GM19035 (cell line): ENCODE results near the gene RYR3.
"Not testable (repeated sequence)": the region's sequence is repeated elsewhere in the genome, so short reads cannot be mapped to it uniquely, and the experiment has no call there.

Experiments used
- ATAC-seq: cut with Tn5 transposase; IDR thresholded peaks from one replicate; pipeline ENCODE4 v1.9.1; 2021; ENCODE audit not compliant: unreplicated experiment

Gene RYR3

DNA sequence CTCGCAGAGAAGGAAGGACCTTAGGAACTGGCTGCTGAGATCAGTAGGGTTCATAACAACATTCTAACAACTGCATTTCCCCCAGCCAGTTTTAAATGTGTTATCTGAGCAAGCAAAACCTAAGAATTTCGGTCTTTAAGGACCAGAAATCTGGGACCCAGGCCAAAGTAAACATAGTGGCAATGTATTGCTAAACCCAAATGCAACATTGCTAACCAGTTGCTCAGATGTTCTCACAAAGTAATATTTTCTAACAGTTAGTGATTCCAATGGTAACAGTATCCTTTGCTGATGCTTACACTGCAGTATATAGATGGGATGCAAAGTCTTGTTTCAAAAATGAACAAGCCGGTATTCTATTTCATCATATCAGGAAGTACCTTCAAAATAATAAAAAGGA lies 254.3 kb downstream of the RYR3 start:
- no peak for ATAC-seq

DNA sequence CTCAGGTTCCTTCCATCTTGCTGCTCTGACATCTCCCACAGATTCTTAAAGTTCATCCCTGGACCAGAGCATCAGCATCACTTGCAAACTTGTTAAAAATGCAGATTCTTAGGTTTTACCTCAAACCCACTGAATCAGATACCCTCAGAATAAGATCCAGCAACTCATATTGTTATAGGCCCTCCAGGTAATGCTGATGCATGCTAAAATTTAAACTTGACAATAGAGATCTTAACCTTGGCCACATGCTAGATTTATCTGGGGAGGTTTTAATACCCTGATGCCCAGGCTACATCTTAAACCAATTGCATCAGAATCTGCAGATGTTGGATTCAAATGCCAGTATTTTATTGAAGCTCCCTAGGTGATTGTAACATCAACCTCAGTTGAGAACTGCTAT lies 256.9 kb downstream of the RYR3 start:
- ATAC-seq, result no peak

DNA sequence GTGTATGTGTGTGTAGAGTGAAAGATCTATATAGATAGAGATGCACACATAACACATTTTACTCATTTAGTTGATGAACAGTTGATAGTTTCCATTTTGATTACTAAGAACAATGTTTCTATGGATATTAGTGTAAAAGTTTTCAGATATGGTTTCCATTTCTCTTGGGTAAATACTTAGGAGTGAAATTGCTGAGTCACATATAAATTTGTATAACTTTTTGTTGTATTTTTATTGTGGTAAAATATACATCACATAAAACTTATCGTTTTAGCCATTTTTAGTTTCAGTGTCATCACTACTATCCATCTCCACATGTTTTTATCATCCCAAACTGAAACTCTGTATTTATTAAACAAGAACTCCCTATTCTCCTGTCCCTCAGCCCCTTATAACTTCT lies 258.3 kb downstream of the RYR3 start:
- ATAC-seq, result no peak

DNA sequence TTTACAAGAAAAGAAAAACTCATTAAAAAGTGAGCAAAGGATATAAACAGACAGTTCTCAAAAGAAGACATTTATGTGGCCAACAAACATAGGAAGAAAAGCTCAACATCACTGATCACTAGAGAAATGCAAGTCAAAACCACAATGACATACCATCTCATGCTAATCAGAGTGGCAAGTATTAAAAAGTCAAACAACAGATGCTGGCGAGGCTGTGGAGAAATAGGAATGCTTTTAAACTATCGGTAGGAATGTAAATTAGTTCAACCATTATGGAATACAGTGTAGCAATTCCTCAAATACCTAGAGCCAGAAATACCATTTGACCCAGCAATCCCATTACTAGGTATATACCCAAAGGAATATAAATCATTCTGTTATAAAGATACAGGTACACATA lies 267.1 kb downstream of the RYR3 start:
- not testable (repeated sequence) for ATAC-seq

DNA sequence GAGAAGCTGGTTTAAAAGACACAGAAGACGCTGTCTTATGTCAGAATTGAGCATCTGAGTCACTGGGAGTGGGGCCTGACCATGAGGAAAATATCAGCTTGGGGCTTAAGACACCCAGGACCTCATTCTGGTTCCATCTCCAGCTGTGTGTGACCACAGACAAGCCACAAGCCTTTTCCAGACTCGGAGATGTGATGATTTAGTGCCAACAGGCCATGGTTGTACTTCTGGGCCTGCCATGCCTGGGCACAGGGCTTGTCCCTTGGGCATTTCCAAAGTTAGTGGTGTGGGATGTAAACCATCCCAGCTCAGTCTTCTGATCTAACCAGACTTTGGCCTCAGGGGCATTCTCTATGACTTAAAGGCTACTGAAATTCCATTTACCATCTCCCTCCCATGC lies 269.8 kb downstream of the RYR3 start:
- no peak for ATAC-seq

DNA sequence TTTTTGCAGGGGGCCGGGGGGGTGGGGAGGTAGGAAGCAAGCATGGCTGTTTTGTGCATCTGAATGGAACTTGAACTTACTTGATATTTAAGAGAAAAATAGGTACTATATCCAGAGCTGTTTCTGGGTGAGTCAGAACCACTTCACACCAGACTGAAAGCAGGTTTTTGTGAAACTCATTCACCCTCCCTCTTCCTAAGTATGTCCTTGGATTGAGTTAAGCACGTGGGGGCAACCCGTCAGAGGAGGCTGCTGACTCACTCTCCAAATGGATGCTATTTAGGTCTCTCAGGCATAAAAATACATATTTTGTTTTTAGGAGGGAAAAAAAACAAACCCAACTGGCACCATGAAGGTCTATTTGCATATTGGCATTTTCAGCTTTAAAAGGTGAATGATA lies 270.3 kb downstream of the RYR3 start:
- no peak for ATAC-seq

DNA sequence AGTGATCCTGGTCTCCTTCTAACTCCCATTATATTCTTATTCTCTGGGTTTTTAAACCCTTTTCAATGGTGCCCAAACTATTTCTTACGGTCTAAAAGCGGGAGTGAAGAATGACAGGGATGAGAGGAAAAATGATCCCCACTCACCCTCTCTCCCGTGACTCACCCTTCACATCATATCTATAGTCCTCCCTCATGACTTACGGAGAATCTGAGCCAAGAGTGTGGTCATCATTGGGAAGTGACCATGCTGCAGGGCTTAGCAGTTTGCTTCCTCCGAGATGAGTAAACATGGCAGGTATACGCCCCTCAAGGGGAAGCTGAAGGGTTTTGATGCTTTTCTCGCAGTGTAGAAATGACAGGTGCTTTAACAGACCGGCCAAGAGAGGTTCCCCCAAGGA lies 274.0 kb downstream of the RYR3 start:
- no peak for ATAC-seq

DNA sequence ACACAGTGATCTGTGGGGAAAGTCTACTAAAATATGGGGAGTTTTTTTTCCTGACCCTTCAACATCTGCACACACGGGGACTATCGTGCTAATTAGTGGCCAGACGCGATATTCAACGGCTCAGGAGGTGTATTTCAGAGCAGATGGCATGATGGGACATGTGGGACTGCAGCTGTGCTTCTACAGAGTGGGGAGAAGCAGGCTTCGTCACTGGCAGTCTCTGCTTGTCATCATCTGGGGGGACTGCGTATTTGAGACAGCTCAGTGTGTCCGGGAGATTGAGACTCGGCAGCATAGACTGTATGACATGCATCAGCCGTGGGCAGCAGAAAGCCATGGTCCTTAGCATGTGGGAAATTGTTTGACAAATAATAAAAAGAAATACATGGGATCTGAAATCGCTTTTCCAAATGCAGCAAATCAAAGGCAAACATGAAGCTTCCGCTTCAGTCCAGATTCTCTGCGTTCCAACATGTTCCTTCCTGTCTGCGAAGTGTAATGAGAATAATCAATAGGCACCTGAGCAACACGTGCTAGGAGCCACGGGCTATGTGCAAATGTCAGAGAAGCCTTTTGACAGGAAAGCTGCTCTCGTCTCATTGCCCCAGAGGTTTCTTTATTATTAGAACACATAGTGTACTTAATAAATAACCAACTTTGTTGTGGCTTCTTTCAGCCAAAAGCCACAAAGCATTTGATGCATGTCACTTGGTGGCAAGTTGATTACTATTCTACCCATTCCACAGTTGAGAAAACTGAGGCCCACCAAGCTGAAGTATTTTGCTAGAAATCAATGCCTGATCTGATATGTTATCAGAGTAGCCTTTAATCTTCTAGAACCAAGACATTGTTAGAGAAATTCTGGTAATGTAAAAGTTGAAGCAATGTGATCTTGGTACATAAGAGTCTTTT lies 276.3 kb downstream of the RYR3 start:
- ATAC-seq, result no peak

DNA sequence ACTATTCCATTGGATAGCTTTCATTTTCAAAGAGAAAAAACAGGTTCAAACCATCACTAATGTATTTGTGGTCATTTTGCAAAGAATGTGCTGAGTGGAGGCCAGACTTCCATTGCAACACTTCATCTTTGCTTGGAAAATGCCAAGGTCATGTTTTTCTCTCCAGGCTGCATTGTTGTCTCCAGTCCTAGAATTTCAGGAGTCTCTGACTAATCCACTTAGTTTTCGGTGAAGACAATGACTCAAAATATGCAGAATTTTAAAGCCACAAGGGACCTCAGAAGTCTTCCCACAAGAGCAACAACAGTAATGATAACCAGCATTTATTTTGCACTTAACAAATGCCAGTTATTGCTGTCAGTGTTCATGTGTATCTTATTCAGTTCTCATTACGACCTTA lies 277.0 kb downstream of the RYR3 start:
- ATAC-seq, result no peak

DNA sequence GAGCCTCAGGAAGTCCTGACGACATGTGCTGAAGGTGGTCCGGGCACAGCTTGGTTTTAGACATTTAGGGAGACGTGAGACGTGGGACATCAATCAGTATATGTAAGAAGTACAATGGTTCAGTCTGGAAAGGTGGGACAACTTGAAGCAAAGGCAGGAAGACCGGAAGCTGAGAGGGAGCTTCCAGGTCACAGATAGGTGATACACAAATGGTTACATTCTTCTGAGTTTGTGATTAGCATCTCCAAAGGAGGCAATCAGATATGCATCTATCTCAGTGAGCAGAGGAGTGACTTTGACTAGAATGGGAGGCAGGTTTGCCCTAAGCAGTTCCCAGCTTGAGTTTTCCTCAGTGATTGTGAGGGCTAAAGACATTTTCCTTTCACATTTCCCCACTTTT lies 282.1 kb downstream of the RYR3 start:
- no peak for ATAC-seq

DNA sequence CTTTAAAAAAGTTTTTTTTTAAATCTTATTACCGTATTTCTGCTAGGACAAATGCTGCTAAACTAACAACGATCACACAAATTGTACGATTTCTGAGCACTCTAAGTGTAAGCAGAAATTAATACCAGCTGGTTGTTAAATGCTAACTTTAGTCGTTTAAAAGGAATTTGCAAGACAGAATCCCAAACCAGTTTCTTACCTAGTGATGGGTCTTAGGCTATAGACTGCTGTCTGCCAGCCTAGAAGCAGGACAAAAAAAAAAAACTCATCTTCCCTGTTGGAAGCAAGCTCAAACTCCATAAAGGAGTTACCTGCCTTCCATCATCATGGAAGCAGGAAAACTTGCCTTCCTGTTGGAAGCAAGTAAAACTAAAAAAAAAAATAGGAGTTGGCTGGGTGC lies 287.6 kb downstream of the RYR3 start:
- ATAC-seq, result not testable (repeated sequence)

DNA sequence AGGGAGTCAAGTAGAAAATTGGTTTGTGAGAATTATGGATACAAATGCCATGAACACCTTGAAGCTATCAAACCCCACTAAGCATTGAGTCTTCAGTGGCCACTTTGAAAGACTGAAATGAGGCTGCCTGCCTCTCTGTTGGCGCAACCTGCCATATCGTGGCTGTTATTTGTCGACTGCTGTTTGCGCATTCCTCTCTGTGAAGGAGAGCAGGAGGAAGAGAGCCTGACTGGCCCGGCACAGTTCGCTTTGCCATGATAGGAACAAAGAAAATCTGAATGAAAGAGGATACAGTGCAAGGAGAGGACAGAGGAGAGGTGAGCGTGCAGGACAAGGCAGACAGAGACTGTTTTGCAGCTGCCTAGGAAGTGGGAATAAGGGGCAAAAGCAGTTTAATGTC lies 289.4 kb downstream of the RYR3 start:
- no peak for ATAC-seq

DNA sequence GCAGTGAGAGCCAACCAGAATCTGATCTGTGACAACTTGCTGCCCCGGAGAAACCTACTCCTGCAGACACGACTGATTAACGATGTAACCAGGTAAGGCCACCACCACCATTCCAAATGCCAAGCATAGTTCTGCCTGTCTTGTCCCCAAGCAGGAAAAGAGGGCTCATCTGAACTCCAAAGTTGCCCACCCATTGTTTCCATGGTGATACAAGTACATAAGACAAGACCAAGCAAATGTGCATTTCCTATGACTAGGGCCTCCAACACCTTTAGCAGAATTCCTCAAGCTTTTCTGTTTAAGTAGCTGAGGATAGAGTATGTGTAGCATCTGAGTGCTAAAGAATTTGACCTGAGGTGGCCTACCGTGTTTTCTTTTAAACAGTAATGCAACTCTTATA lies 290.7 kb downstream of the RYR3 start:
- ATAC-seq, result no peak

DNA sequence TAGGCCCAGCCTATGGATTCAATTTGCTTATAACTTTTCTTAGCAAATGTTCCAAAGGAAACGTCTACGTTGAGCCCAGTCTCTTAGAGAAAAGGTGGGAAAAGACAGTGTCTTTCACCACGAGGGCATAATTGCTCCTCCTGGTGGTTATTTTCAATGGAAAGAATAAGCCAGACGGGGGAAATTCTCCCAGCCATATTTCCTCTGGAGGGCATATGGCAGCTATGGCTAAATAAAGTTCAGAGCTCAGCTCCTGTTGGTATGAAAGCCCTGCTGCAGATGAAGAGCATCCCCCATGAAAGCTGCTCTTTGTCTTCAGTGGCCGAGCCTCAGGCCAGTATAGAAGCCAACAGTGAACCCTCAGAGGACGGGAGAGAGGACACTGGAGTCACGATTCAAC lies 297.9 kb downstream of the RYR3 start:
- no peak for ATAC-seq

DNA sequence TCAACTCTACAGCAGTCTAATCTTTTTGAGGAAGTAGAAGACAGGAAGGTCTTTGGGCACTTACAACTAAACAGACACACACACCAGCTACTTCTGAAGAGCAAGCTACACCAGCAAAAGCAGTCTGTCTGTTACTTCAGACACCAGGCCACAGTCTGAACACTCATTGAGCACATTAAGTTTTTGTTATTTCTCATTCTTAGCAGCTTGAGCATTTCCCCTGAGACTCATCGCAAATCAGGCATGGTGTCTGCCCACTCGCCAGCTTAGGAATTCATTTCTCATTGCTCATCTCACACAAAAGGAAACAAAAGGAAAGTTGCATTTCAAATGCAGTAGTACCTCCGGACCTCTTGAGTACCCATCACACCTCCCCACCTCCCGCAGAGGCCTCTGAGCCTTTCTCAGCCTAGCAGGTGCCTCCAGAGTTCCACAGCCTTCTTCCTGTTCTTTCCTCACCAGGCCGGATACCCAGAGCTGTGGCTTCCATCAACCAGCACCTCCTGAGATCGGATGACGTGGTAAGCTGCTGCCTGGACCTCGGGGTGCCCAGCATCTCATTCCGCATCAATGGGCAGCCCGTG lies 302.0 kb downstream of the RYR3 start:
- no peak for ATAC-seq

DNA sequence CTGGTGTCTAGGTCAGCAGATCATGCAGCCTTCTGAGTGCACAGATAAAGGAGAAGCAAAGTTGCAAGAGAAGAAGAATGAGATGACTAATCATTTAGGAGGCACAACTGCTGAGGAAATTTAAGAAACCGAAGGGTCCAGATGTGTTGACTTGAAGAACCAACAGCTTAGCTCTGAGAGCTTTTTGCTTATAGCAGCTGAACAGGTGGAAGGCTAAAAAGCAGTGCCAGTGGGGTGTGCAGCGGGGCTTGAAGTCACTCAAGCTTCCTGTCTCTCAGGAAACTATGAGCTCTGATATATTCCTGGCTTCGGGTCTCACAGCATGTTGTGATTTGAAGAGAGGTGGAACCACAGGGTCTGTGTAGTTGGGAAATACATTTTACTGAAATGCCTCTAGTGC lies 305.7 kb downstream of the RYR3 start:
- ATAC-seq, result no peak

DNA sequence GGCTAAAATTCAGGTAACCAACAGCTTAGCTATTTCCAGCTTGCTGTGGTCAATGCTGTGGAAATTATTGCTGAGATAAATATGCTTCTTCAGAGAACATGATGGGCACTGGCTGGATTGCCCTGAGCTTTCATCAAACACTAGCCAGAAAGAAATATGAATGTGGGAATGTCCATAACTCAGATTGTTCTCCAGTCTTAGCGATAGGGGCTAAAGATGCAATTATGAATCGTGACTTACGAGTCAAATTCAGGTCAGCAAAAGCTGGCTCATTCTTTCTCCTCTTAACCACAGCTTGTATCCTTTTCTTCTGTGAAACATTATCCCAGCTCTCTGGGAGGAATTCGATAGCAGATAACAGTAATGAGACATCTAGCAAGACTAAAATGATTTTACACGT lies 307.6 kb downstream of the RYR3 start:
- no peak for ATAC-seq

DNA sequence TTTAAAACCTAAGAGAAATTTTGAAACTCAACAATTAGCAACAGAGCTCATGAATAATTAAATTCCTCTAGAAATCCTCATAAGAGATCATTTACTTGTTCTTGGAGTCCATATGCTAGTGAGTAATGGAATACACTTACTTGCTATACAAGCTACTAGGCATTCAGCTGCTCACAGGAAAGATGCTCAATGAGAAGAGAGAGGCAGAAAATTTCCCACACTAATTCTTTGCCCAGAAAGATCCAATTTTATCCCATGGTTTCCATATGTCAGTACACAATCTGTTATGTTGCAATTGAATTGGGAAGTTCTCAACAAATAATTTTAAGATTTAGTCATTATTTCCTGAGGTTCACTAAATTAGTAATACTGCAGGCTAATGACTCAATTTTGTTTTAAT lies 310.4 kb downstream of the RYR3 start:
- no peak for ATAC-seq

DNA sequence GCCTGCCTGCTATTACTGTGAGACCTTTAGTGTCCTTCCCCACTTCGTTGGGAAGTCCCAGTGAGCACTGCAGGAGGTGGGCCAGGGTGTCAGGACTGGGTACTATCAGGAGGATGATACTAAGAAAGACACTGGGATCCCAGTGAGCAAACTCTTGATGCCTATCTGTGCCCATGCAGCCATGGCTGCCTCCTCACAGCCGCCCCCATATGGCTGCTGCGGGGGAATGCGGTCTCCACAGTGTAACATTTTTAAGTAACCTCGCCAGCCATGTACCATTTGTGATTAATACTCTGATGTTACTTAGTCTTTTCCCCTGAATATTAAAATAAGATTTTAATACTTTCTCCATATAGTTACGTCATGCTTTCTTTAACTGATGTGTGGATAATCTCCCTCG lies 312.2 kb downstream of the RYR3 start:
- ATAC-seq, result no peak

DNA sequence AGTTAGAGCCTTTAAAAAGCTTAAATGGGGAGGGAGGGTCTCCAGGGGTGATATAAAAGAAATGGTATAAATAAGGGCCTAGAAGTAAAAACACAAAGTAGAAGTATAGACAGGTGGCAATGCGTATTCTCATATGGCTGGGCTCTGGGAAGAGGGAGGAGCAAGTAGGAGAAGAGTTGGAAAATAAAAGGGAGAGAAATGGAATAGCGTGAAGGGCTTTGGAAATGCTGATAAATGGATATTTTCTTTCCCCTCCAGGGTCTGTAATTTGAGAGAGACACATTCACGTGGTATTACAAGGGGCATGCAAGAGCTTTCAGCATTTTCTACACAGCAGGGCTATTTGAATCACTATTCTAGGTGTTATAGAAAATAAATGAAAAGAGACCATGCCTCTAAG lies 313.7 kb downstream of the RYR3 start:
- no peak for ATAC-seq

DNA sequence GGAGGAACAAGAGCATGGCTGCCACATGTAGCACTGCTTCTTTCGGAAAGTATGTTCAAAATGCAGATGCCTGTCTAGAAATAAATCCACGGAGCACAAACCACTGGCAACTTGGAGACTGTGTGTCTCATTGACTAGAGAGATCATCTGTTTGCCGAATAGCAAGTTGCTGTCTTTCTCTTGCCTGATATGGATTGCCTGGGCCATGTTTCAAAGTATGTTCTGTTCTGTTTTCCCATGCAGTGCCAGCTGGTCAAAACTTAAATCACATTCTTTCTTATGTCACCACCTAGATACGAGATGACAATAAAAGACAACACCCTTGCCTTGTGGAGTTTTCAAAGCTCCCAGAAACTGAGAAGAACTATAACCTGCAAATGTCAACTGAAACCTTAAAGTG lies 318.9 kb downstream of the RYR3 start:
- ATAC-seq, result no peak

DNA sequence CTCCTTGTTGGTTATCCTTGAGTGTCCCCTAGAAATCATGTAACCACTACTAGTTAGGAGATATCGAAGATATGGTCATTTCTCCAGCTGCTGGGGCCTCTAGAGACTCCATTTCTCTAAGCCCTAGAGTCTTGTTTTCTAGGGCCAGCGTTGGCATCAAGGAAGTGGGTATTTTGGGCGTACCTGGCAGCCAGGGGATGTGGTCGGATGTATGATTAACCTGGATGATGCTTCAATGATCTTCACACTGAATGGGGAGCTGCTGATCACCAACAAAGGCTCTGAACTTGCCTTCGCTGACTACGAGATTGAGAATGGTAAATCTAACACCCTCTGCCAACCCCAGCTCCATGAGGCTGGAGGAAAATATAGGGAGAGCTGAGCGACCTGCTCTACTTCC lies 325.5 kb downstream of the RYR3 start:
- ATAC-seq, result no peak

DNA sequence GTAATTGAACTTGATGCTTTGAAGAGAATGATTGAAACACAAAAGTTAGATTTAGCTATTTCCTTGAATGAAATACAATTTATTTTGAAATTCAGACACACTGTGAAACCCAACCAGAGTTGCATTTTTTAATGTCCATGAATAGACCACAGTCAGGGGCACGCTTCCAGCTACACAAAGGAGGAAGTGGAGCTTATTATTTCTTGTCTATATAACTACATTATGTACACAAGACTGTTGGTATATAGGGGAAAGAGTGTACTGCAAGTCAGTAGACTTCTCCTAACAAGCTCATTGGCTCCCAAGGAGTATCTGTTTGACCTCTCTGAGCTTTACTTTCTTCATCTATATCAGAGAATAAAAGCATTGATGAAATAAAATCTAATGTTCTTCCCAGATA lies 326.2 kb downstream of the RYR3 start:
- ATAC-seq, result no peak
